ENCODE data around the gene FAM131C.
A peak's percentile ranks its signal among the peaks of the same experiment; 100 is the strongest.

Gene FAM131C

GRCh38 chr1:16116002-16116401 is 42.6 kb upstream of the FAM131C start:
- ChIA-PET CTCF (interaction anchor here (0.7 kb wide), 1 partner anchor 99 kb away, joined by 3 read pairs; no protein-coding TSS in a partner anchor), POLR2A (no interaction called here)
- Histone ChIP-seq H3K9me3 (ENCODE audit: control insufficient read depth, insufficient read depth, low read depth, low read length) (no peaks in the 10 kb centered on the region), H3K36me3 (ENCODE audit: control insufficient read depth in 2 of 2, insufficient read depth in 1 of 2, low read length in 2 of 2) (no peaks in the 10 kb centered on the region), H3K4me1 (ENCODE audit: control insufficient read depth, insufficient read depth, low read length) (no peaks in the 10 kb centered on the region; the same call in 1 of the 2 replicates), H3K27ac (ENCODE audit: extremely low read depth, low read depth, low read length) (no peak overlapping the region), H3K4me3 (ENCODE audit: low read depth, low read length) (no peak overlapping the region)
- no peak for TF ChIP-seq TRIM28 (IDR thresholded peaks at IDR 0.05; ENCODE audit: borderline replicate concordance, low read length)
- 0 out of 2 replicates have a peak, but pooled peaks have one; percentile 1 for TF ChIP-seq GLIS2 (tag by site-specific recombination; IDR thresholded peaks at IDR 0.05)

GRCh38 chr1:16115468-16115983 is 42.1 kb upstream of the FAM131C start:
- no peaks in the 10 kb centered on the region for H3K36me3 ChIP-seq (ENCODE audit: control insufficient read depth in 2 of 2, insufficient read depth in 1 of 2, low read length in 2 of 2)
- ChIA-PET POLR2A (no interaction called here), CTCF (interaction anchor here (0.7 kb wide), 1 partner anchor 99 kb away, joined by 3 read pairs; no protein-coding TSS in a partner anchor)
- H3K27ac ChIP-seq (ENCODE audit: extremely low read depth, low read depth, low read length) = no peak overlapping the region
- TF ChIP-seq GLIS1 (tag by site-specific recombination; IDR thresholded peaks at IDR 0.05) (peak; percentile 98), PRDM1 (tag by site-specific recombination; IDR thresholded peaks at IDR 0.05) (no peak), ZNF311 (tag by site-specific recombination; IDR thresholded peaks at IDR 0.05; ENCODE audit: borderline replicate concordance) (no peak), GLIS2 (tag by site-specific recombination; IDR thresholded peaks at IDR 0.05) (peak; percentile 28; the same call in 1 of the 2 replicates), ZNF488 (tag by site-specific recombination; IDR thresholded peaks at IDR 0.05) (no peak), ZNF791 (tag by site-specific recombination; IDR thresholded peaks at IDR 0.05) (no peak), KLF9 (tag by site-specific recombination; IDR thresholded peaks at IDR 0.05; ENCODE audit: low read depth) (no peak), ZIC2 (tag by site-specific recombination; IDR thresholded peaks at IDR 0.05) (0 out of 2 replicates have a peak, but pooled peaks have one; percentile 26), ZNF2 (tag by site-specific recombination; IDR thresholded peaks at IDR 0.05) (no peak), ZNF184 (tag by site-specific recombination; IDR thresholded peaks at IDR 0.05) (no peak), ZNF561 (tag by site-specific recombination; IDR thresholded peaks at IDR 0.05; ENCODE audit: borderline replicate concordance) (no peak), ZNF544 (tag by site-specific recombination; IDR thresholded peaks at IDR 0.05) (no peak)
- TF ChIP-seq, protein P1, sequence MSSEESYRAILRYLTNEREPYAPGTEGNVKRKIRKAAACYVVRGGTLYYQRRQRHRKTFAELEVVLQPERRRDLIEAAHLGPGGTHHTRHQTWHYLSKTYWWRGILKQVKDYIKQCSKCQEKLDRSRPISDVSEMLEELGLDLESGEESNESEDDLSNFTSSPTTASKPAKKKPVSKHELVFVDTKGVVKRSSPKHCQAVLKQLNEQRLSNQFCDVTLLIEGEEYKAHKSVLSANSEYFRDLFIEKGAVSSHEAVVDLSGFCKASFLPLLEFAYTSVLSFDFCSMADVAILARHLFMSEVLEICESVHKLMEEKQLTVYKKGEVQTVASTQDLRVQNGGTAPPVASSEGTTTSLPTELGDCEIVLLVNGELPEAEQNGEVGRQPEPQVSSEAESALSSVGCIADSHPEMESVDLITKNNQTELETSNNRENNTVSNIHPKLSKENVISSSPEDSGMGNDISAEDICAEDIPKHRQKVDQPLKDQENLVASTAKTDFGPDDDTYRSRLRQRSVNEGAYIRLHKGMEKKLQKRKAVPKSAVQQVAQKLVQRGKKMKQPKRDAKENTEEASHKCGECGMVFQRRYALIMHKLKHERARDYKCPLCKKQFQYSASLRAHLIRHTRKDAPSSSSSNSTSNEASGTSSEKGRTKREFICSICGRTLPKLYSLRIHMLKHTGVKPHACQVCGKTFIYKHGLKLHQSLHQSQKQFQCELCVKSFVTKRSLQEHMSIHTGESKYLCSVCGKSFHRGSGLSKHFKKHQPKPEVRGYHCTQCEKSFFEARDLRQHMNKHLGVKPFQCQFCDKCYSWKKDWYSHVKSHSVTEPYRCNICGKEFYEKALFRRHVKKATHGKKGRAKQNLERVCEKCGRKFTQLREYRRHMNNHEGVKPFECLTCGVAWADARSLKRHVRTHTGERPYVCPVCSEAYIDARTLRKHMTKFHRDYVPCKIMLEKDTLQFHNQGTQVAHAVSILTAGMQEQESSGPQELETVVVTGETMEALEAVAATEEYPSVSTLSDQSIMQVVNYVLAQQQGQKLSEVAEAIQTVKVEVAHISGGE (tag by site-specific recombination; conservative IDR thresholded peaks at IDR 0.05; ENCODE audit: low read depth) = no peak
- H3K4me3 ChIP-seq (ENCODE audit: low read depth, low read length) = no peak overlapping the region
- no peaks in the 10 kb centered on the region for H3K4me1 ChIP-seq (ENCODE audit: control insufficient read depth, insufficient read depth, low read length)
- no peaks in the 10 kb centered on the region for H3K9me3 ChIP-seq (ENCODE audit: control insufficient read depth, insufficient read depth, low read depth, low read length)

- H3K36me3 ChIP-seq (ENCODE audit: control insufficient read depth in 2 of 2, insufficient read depth in 1 of 2, low read length in 2 of 2) = no peaks in the 10 kb centered on the region
- POLR2A ChIA-PET = no interaction called here
- CTCF ChIA-PET = interaction anchor here (0.7 kb wide), 1 partner anchor 36 kb away, joined by 3 read pairs; no protein-coding TSS in a partner anchor
- TF ChIP-seq ZNF704 (tag by site-specific recombination; IDR thresholded peaks at IDR 0.05) = no peak
- TF ChIP-seq ZFHX2 (tag by site-specific recombination; conservative IDR thresholded peaks at IDR 0.05) = 0 out of 2 replicates have a peak, but pooled peaks have one; percentile 9
- H3K4me3 ChIP-seq (ENCODE audit: low read depth, low read length) = no peak overlapping the region
- no peak overlapping the region for H3K27ac ChIP-seq (ENCODE audit: extremely low read depth, low read depth, low read length)
- no peaks in the 10 kb centered on the region for H3K4me1 ChIP-seq (ENCODE audit: control insufficient read depth, insufficient read depth, low read length)
- H3K9me3 ChIP-seq (ENCODE audit: control insufficient read depth, insufficient read depth, low read depth, low read length) = no peaks in the 10 kb centered on the region
These were observed 41.3 kb upstream of the FAM131C start for GRCh38 chr1:16114527-16115467.
